Loucy (cell line): ENCODE results near the gene MMP17.

Experiments used
- H2AFZ ChIP-seq: fragments of 200-600 bp; sonication (generic); 2 replicates; pipeline ENCODE4 v1.6.0; 2016; ENCODE audit warnings: antibody characterized with exemption, mild to moderate bottlenecking, low read length, moderate library complexity
- H3F3A ChIP-seq: fragments of 200-600 bp; 2 replicates; pipeline ENCODE4 v1.6.0; 2016; ENCODE audit warnings: antibody characterized with exemption, low read depth, mild to moderate bottlenecking
- H3K27me3 ChIP-seq: fragments of 200-600 bp; sonication (generic); 2 replicates; pipeline ENCODE4 v1.6.1; 2014; ENCODE audit warnings: low read length, mild to moderate bottlenecking; ENCODE audit not compliant: insufficient read depth, poor library complexity, severe bottlenecking
- H3K36me3 ChIP-seq: fragments of 200-600 bp; sonication (generic); 2 replicates; pipeline ENCODE4 v1.6.1; 2016; ENCODE audit warnings: low read length; ENCODE audit not compliant: insufficient read depth
- H3K4me1 ChIP-seq: fragments of 200-600 bp; sonication (generic); 2 replicates; pipeline ENCODE4 v1.5.1; 2014; ENCODE audit warnings: low read length, mild to moderate bottlenecking; ENCODE audit not compliant: insufficient read depth, poor library complexity, severe bottlenecking
- H3K4me2 ChIP-seq: fragments of 200-600 bp; sonication (generic); 2 replicates; pipeline ENCODE4 v1.6.0; 2014; ENCODE audit warnings: antibody characterized with exemption, low read length, low read depth, mild to moderate bottlenecking; ENCODE audit not compliant: poor library complexity, severe bottlenecking
- H3K4me3 ChIP-seq: fragments of 200-600 bp; sonication (generic); 2 replicates; pipeline ENCODE4 v1.5.1; 2014; ENCODE audit warnings: low read length, mild to moderate bottlenecking, mixed read lengths; ENCODE audit not compliant: poor library complexity, severe bottlenecking
- H3K79me2 ChIP-seq: fragments of 200-600 bp; sonication (generic); 2 replicates; pipeline ENCODE4 v1.6.1; 2014; ENCODE audit warnings: low read length; ENCODE audit not compliant: insufficient read depth
- H3K9ac ChIP-seq: fragments of 200-600 bp; sonication (generic); 2 replicates; pipeline ENCODE4 v1.6.0; 2014; ENCODE audit warnings: mild to moderate bottlenecking, low read depth, low read length, moderate library complexity; ENCODE audit not compliant: poor library complexity, severe bottlenecking
- H3K9me2 ChIP-seq: fragments of 200-600 bp; sonication (generic); replicated peaks from 2 replicates; pipeline ENCODE4 v1.6.1; 2016; ENCODE audit warnings: low read depth, low read length, mixed read lengths
- H3K9me3 ChIP-seq: fragments of 200-600 bp; sonication (generic); 2 replicates; pipeline ENCODE4 v1.6.1; 2014; ENCODE audit warnings: mild to moderate bottlenecking, antibody characterized with exemption, low read length, low read depth; ENCODE audit not compliant: insufficient read depth
- H4K20me1 ChIP-seq: fragments of 200-600 bp; sonication (generic); 2 replicates; pipeline ENCODE4 v1.6.0; 2014; ENCODE audit warnings: antibody characterized with exemption, low read length, mild to moderate bottlenecking; ENCODE audit not compliant: insufficient read depth, poor library complexity, severe bottlenecking
- CTCF ChIP-seq: fragments of 200-600 bp; sonication (generic); conservative IDR thresholded peaks from 2 replicates; pipeline ENCODE4 v1.5.1; 2014; ENCODE audit warnings: mild to moderate bottlenecking, antibody characterized with exemption, low read length
- EZH2phosphoT487 ChIP-seq: fragments of 200-600 bp; IDR thresholded peaks from 2 replicates; pipeline ENCODE4 v1.6.1; 2018; ENCODE audit warnings: antibody characterized with exemption, mild to moderate bottlenecking, moderate library complexity, borderline replicate concordance

The MMP17 gene

GRCh38 chr12:131841547-131841946 lies 13.4 kb downstream of the MMP17 start:
- no peaks in the 10 kb centered on the region for H3K9me3 ChIP-seq
- peaks cover under 1% of the 10 kb centered on the region for H3K4me1 ChIP-seq
- no peaks in the 10 kb centered on the region for H4K20me1 ChIP-seq
- H3K9me2 ChIP-seq: no peaks in the 10 kb centered on the region
- H3K4me2 ChIP-seq: no peak overlapping the region
- no peak for TF ChIP-seq EZH2phosphoT487
- TF ChIP-seq CTCF: no peak
- H3K36me3 ChIP-seq: no peaks in the 10 kb centered on the region
- H2AFZ ChIP-seq: no peak overlapping the region
- H3F3A ChIP-seq: no peaks in the 10 kb centered on the region
- H3K27me3 ChIP-seq: no peaks in the 10 kb centered on the region
- H3K4me3 ChIP-seq: no peak overlapping the region
- no peak overlapping the region for H3K9ac ChIP-seq
- H3K79me2 ChIP-seq: no peaks in the 10 kb centered on the region

- Histone ChIP-seq H3K79me2 (no peaks in the 10 kb centered on the region), H3K4me2 (no peak overlapping the region), H3K36me3 (no peaks in the 10 kb centered on the region), H3F3A (no peaks in the 10 kb centered on the region), H3K9ac (no peak overlapping the region), H3K27me3 (no peaks in the 10 kb centered on the region), H3K9me2 (no peaks in the 10 kb centered on the region), H4K20me1 (no peaks in the 10 kb centered on the region), H2AFZ (no peak overlapping the region), H3K4me3 (no peak overlapping the region), H3K4me1 (no peaks in the 10 kb centered on the region), H3K9me3 (no peaks in the 10 kb centered on the region)
- TF ChIP-seq EZH2phosphoT487 (no peak), CTCF (no peak)
Measured at GRCh38 chr12:131842169-131842568, 14.0 kb downstream of the MMP17 start.

DNA sequence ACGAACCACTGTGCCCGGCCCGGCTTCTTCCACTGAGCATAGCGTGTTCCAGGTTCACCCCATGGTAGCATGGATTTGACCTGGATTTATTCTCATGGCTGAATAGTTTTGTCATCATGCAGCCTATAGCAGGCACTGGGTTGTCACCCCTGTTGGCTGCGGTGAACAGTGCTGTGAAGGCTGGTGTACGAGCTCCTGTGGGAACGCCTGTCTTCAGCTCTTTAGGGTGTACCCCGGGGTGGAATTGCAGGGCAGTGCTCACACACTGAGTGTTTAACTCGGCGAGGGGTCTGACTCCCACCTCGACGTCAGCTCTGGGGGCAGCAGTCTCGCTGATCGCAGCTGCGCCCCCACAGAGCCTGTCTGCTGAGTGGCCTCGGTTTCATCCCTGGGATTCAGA lies 15.3 kb downstream of the MMP17 start:
- Histone ChIP-seq H3K27me3 (no peaks in the 10 kb centered on the region), H3K9me3 (no peaks in the 10 kb centered on the region), H3K4me2 (no peak overlapping the region), H3F3A (no peaks in the 10 kb centered on the region), H3K9ac (no peak overlapping the region), H3K4me1 (no peaks in the 10 kb centered on the region), H2AFZ (no peak overlapping the region), H3K9me2 (no peaks in the 10 kb centered on the region), H3K36me3 (no peaks in the 10 kb centered on the region), H3K79me2 (no peaks in the 10 kb centered on the region), H4K20me1 (no peaks in the 10 kb centered on the region), H3K4me3 (no peak overlapping the region)
- TF ChIP-seq EZH2phosphoT487 (no peak), CTCF (no peak)
